Endothelial cell of umbilical vein (primary cell): ENCODE data around the gene FBN3. TPM values are rescaled to one million over a fixed set of nuclear protein-coding genes. Genes with fewer than 3 reads are reported as not detected.

Source experiments
- BruUV-seq: library from RNA; stranded (reverse); fragments of 400-500 nt; replicated peaks from 2 replicates; lab custom pipeline; 2021; lab: Mats Ljungman, UMichigan
- CTCF ChIA-PET: fragments of 300-600, 350-600 bp; sonication (Branson Sonifier 250); formaldehyde crosslinking; loops from one replicate; lab custom pipeline; 2021; ENCODE audit warnings: antibody characterized with exemption, inconsistent platforms; lab: Charles Lee
- POLR2A ChIA-PET: fragments of 300-600, 350-600 bp; sonication (Branson Sonifier 250); formaldehyde crosslinking; loops from one replicate; lab custom pipeline; 2021; ENCODE audit warnings: antibody characterized with exemption, inconsistent platforms; lab: Charles Lee
- DNase-seq: peaks from one replicate; pipeline ENCODE4 v3.0.0-alpha.2; 2011; ENCODE audit warnings: low read depth, low spot score
- FAIRE-seq: peaks from 2 replicates; lab custom pipeline; 2011; peaks lifted over from hg19 to GRCh38; lab: Jason Lieb, UNC
- H2AFZ ChIP-seq: 2 replicates; pipeline ENCODE4 v1.6.0; 2012; ENCODE audit warnings: low read depth, low read length, control low read depth, inconsistent platforms
- H3K27ac ChIP-seq: 2 replicates; pipeline ENCODE4 v1.5.1; 2011; ENCODE audit warnings: low read depth, mild to moderate bottlenecking, control low read depth, low read length, moderate library complexity; ENCODE audit not compliant: insufficient read depth
- H3K27me3 ChIP-seq, 2 experiments: 2 replicates each; pipeline versions ENCODE4 v1.6.0 to v1.6.1; 2011; ENCODE audit warnings: low read length in 2 of 2, mixed read lengths in 1 of 2; ENCODE audit not compliant: control insufficient read depth in 2 of 2, insufficient read depth in 2 of 2
- H3K36me3 ChIP-seq, 2 experiments: 2 replicates in 1 of 2; 3 replicates in 1 of 2; pipeline ENCODE4 v1.5.1; 2011; ENCODE audit warnings: low read length in 2 of 2, mild to moderate bottlenecking in 1 of 2, moderate library complexity in 1 of 2; ENCODE audit not compliant: control insufficient read depth in 2 of 2, insufficient read depth in 2 of 2; ENCODE audit errors: extremely low read depth in 1 of 2
- H3K4me1 ChIP-seq: 3 replicates; pipeline ENCODE4 v1.5.1; 2011; ENCODE audit warnings: mild to moderate bottlenecking, low read length; ENCODE audit not compliant: control insufficient read depth, insufficient read depth; ENCODE audit errors: extremely low read depth
- H3K4me2 ChIP-seq: 2 replicates; pipeline ENCODE4 v1.6.1; 2011; ENCODE audit warnings: low read length, control low read depth, mixed read lengths; ENCODE audit not compliant: insufficient read depth
- H3K4me3 ChIP-seq, 3 experiments: fragments of 200-600 bp in 1 of 3; sonication (generic), shearing (Covaris generic) in 1 of 3; replicated peaks in 1 of 3; 2 replicates each; pipeline ENCODE4 v1.5.1; 2011 to 2016; ENCODE audit warnings: control low read depth in 3 of 3, low read length in 3 of 3, mild to moderate bottlenecking in 2 of 3, inconsistent platforms in 1 of 3, low read depth in 1 of 3, moderate library complexity in 1 of 3; ENCODE audit not compliant: insufficient read depth in 1 of 3
- H3K79me2 ChIP-seq: 2 replicates; pipeline ENCODE4 v1.6.0; 2012; ENCODE audit warnings: low read length, inconsistent platforms; ENCODE audit not compliant: control insufficient read depth, insufficient read depth
- H3K9ac ChIP-seq: replicated peaks from 2 replicates; pipeline ENCODE3; 2011; ENCODE audit warnings: low read length, control low read depth; ENCODE audit not compliant: insufficient read depth; ENCODE audit errors: extremely low read depth
- H3K9me1 ChIP-seq: replicated peaks from 3 replicates; pipeline ENCODE4 v1.6.0; 2011; ENCODE audit warnings: mild to moderate bottlenecking, low read length; ENCODE audit not compliant: control insufficient read depth, insufficient read depth; ENCODE audit errors: extremely low read depth
- H3K9me3 ChIP-seq: replicated peaks from 2 replicates; pipeline ENCODE4 v1.5.1; 2012; ENCODE audit warnings: low read length, inconsistent platforms; ENCODE audit not compliant: control insufficient read depth, insufficient read depth
- H4K20me1 ChIP-seq: replicated peaks from 2 replicates; pipeline ENCODE3; 2011; ENCODE audit warnings: mild to moderate bottlenecking, low read length; ENCODE audit not compliant: control insufficient read depth, insufficient read depth; ENCODE audit errors: extremely low read depth
- CTCF ChIP-seq, 2 donors: IDR thresholded peaks; 1 replicate in 1 of 2; 2 replicates in 1 of 2; pipeline ENCODE4 v1.5.1; 2011; ENCODE audit warnings: low read length in 2 of 2, mild to moderate bottlenecking in 2 of 2, moderate library complexity in 2 of 2, control low read depth in 1 of 2, inconsistent platforms in 1 of 2, low read depth in 1 of 2; ENCODE audit not compliant: insufficient read depth in 1 of 2; ENCODE audit errors: extremely low read depth in 1 of 2
- EZH2 ChIP-seq: IDR thresholded peaks from 2 replicates; pipeline ENCODE4 v1.6.1; 2012; ENCODE audit warnings: borderline replicate concordance, low read depth, mild to moderate bottlenecking, moderate library complexity, low read length, inconsistent platforms; ENCODE audit not compliant: severe bottlenecking
- FOS ChIP-seq: IDR thresholded peaks from 2 replicates; pipeline ENCODE4 v1.6.1; 2011; ENCODE audit warnings: mild to moderate bottlenecking, low read length, moderate library complexity, borderline replicate concordance; ENCODE audit not compliant: insufficient read depth
- GATA2 ChIP-seq: IDR thresholded peaks from 2 replicates; pipeline ENCODE4 v1.7.0; 2011; ENCODE audit warnings: low read depth, mild to moderate bottlenecking, moderate library complexity, mixed read lengths, low read length; ENCODE audit not compliant: insufficient read length, insufficient read depth
- JUN ChIP-seq: IDR thresholded peaks from 2 replicates; pipeline ENCODE4 v1.6.1; 2011; ENCODE audit warnings: borderline replicate concordance, low read depth; ENCODE audit not compliant: insufficient read length, insufficient read depth
- MAX ChIP-seq: IDR thresholded peaks from 2 replicates; pipeline ENCODE4 v1.6.1; 2011; ENCODE audit not compliant: insufficient read depth, insufficient read length
- MYC ChIP-seq: IDR thresholded peaks from one replicate; pipeline ENCODE4 v1.6.1; 2011; ENCODE audit warnings: mild to moderate bottlenecking, low read depth, low read length
- POLR2A ChIP-seq: IDR thresholded peaks from 2 replicates; pipeline ENCODE4 v1.6.1; 2012; ENCODE audit warnings: low read depth, mild to moderate bottlenecking, control low read depth, low read length
- POLR2AphosphoS5 ChIP-seq: IDR thresholded peaks from 2 replicates; pipeline ENCODE4 v1.6.1; 2012; ENCODE audit warnings: low read depth, mild to moderate bottlenecking, control low read depth, low read length, moderate library complexity; ENCODE audit not compliant: insufficient read depth
- dilution Hi-C: fragments of 300-500 bp; cut with MboI; formaldehyde crosslinking; loops from one replicate; pipeline ENCODE4 v1.15.0; 2019; ENCODE audit warnings: low sequenced_read_pairs; ENCODE audit not compliant: extremely low pct_ligation_motif_present
- intact Hi-C: fragments of 100-400 bp; cut with micrococcal nuclease; formaldehyde crosslinking; loops from one replicate; pipeline ENCODE4 v1.10.0; 2022
- polyA plus RNA-seq, 4 experiments: library from polyadenylated mRNA; depleted of rRNA in 3 of 4; stranded (reverse) in 3 of 4; unstranded in 1 of 4; fragments of >200 nt; gene quantifications; 2 replicates each; pipeline versions ENCODE4 v1.2.1 to v1.2.3, GENCODE V29; 2011 to 2012; ENCODE audit warnings: missing spikeins in 1 of 4
- total RNA-seq: library from RNA; stranded (reverse); gene quantifications from 2 replicates; pipeline ENCODE4 v1.2.3, GENCODE V29; 2021

The FBN3 gene
- total and polyA plus RNA-seq, 2 donors (not counting 3 experiments of a cell fraction or from before 2014, with no cell fraction given): not detected

- H3K79me2 ChIP-seq: no peaks in the 10 kb centered on the region
- DNase-seq (no peak), FAIRE-seq (no peak)
- POLR2A ChIA-PET: no interaction called here
- no peak overlapping the region for H3K4me3 ChIP-seq
- dilution Hi-C loops: no loop called here
- H3K9ac ChIP-seq: no peak overlapping the region
- no peak for TF ChIP-seq CTCF (IDR thresholded peaks at IDR 0.05; ENCODE audit: extremely low read depth in 1 of 2, insufficient read depth in 1 of 2, low read depth in 1 of 2, low read length in 2 of 2)
- no peak for TF ChIP-seq JUN
- TF ChIP-seq GATA2: no peak
- TF ChIP-seq POLR2A: no peak
- no peak for TF ChIP-seq MAX
- TF ChIP-seq FOS: no peak
- TF ChIP-seq EZH2: no peak
- TF ChIP-seq POLR2AphosphoS5: no peak
- TF ChIP-seq MYC: no peak
- no peaks in the 10 kb centered on the region for H3K4me1 ChIP-seq
- CTCF ChIA-PET: no interaction called here
- H2AFZ ChIP-seq: no peak overlapping the region
- H3K27ac ChIP-seq: no peak overlapping the region
- H3K9me3 ChIP-seq: no peaks in the 10 kb centered on the region
- H3K27me3 ChIP-seq: no peaks in the 10 kb centered on the region
- H3K36me3 ChIP-seq: no peaks in the 10 kb centered on the region
- intact Hi-C loops: no loop called here
- no peak overlapping the region for H3K4me2 ChIP-seq
- no peaks in the 10 kb centered on the region for H4K20me1 ChIP-seq
- no peaks in the 10 kb centered on the region for H3K9me1 ChIP-seq
- no TSS peak for BruUV-seq
Observed at GRCh38 chr19:8021374-8021773, 128.0 kb downstream of the FBN3 start.
